Effector CD4-positive, alpha-beta T cell (primary cell): ENCODE data around the gene MTOR.

Experiments
- DNase-seq: peaks from one replicate; pipeline ENCODE4 v3.0.0-alpha.2; 2020

The MTOR gene

GRCh38 chr1:11059155-11059967 lies 203.0 kb downstream of the MTOR start:
- no peak for DNase-seq

DNA sequence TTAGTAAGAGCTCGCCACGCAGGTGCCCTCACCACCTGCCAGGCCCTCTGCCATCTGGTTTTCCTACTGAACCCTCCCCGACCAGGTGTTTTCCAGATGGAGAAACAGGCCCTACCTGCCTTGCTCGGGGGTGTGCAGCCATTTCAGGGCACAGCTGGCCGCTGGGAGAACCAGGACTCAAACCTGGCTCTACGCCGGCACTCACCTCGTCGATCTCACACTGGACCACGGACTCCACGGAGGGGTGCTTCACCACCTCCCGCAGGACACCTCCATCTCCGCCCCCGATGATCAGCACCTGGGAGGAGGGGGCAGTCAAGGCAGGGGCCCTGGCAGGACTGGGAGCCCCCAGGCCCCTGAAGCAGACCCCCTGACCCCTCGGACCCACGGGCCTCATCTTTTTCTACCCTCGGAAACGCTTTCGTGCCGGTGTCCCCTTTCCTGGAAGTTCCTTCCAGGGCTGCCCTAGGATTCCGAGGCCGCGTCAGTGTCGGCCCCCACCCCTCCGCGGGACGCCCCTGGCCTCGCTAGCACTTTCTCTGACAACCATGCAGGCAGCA lies 203.7 kb downstream of the MTOR start:
- DNase-seq, result no peak

- DNase-seq, result no peak
Observed at GRCh38 chr1:11058026-11058425, 204.3 kb downstream of the MTOR start.

DNA sequence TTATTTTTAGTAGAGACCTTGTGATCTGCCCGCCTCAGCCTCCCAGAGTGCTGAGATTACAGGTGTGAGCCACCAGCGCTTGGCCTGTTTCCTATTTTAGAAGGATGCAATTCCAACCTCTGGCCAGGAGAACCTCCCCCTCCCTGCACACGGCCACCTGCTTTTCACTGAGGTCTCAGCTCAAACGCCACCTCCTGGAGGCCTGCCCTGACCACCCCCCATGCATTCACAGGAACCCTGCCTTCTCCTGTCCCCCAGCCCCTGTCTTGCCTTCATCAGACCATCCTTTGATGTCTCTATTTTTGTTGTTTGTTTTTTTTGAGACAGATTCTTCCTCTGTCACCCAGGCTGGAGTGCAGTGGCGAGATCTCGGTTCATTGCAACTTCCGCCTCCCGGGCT lies 204.9 kb downstream of the MTOR start:
- no peak for DNase-seq
